ENCODE results near the gene DENND2C. TPM values are rescaled to one million over a fixed set of nuclear protein-coding genes. Genes with fewer than 3 reads are reported as not detected.

DENND2C gene
- total RNA-seq, 1 donor from 2014 or later: 3.6 TPM

DNA sequence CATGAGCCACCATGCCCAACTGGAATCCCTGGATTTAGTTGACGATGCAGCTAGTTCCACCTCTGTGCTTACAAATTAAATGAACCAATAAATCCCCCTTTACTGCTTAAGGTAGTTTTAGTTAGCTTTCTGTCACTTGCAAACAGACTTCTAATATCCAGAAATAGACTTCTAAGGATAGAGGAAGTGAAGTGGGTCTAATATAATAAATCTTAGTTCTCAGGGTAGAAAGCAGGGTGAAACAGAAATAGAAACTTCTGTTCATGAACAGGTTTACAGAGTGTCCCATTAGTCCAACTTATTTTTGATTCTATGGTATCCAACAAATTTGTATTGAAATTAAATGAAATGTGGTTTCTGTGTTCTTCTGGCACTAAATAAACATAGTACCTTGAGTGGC is 108.5 kb downstream of the DENND2C start:
- TF ChIP-seq CTCF (conservative IDR thresholded peaks at IDR 0.05): no peak
- H3K9me3 Mint-ChIP-seq: no peaks in the 10 kb centered on the region
- H3K4me1 Mint-ChIP-seq (ENCODE audit: unreplicated experiment): no peaks in the 10 kb centered on the region
- peaks cover 22% of the 10 kb centered on the region for H3K36me3 Mint-ChIP-seq
- H3K27me3 Mint-ChIP-seq: no peaks in the 10 kb centered on the region
- H3K4me3 Mint-ChIP-seq: no peak overlapping the region
- DNase-seq (ENCODE audit: extremely low spot score, unreplicated experiment): no peak
- H3K27ac Mint-ChIP-seq: no peak overlapping the region

- TF ChIP-seq CTCF (conservative IDR thresholded peaks at IDR 0.05): no peak
- Mint-ChIP-seq H3K36me3 (peaks cover 3% of the 10 kb centered on the region), H3K27ac (no peak overlapping the region), H3K27me3 (no peaks in the 10 kb centered on the region), H3K4me3 (no peak overlapping the region), H3K4me1 (ENCODE audit: unreplicated experiment) (no peaks in the 10 kb centered on the region), H3K9me3 (no peaks in the 10 kb centered on the region)
- no peak for DNase-seq (ENCODE audit: extremely low spot score, unreplicated experiment)
Observed at GRCh38 chr1:114559356-114559755, 110.5 kb downstream of the DENND2C start.

- H3K4me1 Mint-ChIP-seq (ENCODE audit: unreplicated experiment): no peaks in the 10 kb centered on the region
- DNase-seq (ENCODE audit: extremely low spot score, unreplicated experiment): no peak
- H3K27ac Mint-ChIP-seq: no peak overlapping the region
- H3K9me3 Mint-ChIP-seq: no peaks in the 10 kb centered on the region
- H3K4me3 Mint-ChIP-seq: no peak overlapping the region
- no peaks in the 10 kb centered on the region for H3K27me3 Mint-ChIP-seq
- H3K36me3 Mint-ChIP-seq: no peaks in the 10 kb centered on the region
- TF ChIP-seq CTCF (conservative IDR thresholded peaks at IDR 0.05): peak; percentile 64
Observed at GRCh38 chr1:114558544-114558943, 111.3 kb downstream of the DENND2C start.

- Mint-ChIP-seq H3K27me3 (no peaks in the 10 kb centered on the region), H3K9me3 (no peaks in the 10 kb centered on the region), H3K36me3 (no peaks in the 10 kb centered on the region), H3K4me1 (ENCODE audit: unreplicated experiment) (no peaks in the 10 kb centered on the region), H3K27ac (no peak overlapping the region), H3K4me3 (no peak overlapping the region)
- no peak for TF ChIP-seq CTCF (conservative IDR thresholded peaks at IDR 0.05)
- no peak for DNase-seq (ENCODE audit: extremely low spot score, unreplicated experiment)
Observed at GRCh38 chr1:114554577-114554976, 115.3 kb downstream of the DENND2C start.

DNA sequence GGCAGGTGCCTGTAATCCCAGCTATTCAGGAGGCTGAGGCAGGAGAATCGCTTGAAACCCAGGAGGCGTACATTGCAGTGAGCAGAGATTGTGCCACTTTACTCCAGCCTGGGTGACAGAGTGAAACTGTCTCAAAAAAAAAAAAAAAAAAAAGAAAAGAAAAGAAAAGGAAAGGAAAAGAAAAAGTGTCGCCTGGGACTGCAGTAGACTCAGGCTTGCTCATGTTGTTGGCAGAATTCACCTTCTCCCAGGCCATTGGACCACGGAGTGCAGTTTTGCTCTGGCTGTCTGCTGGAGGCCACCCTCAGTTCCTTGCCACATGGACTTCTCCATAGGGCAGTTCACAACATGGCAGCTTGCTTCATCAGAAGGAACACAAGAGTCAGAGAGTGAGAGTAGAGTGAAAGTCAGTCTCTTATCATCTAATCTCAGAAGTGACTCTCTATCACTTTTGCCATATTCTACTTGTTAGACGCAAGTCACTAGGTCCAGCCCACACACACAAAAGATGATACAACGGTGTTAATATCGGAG is 117.7 kb downstream of the DENND2C start:
- H3K27me3 Mint-ChIP-seq: no peaks in the 10 kb centered on the region
- no peak for TF ChIP-seq CTCF (conservative IDR thresholded peaks at IDR 0.05)
- H3K4me1 Mint-ChIP-seq (ENCODE audit: unreplicated experiment): no peaks in the 10 kb centered on the region
- H3K36me3 Mint-ChIP-seq: no peaks in the 10 kb centered on the region
- no peak for DNase-seq (ENCODE audit: extremely low spot score, unreplicated experiment)
- no peak overlapping the region for H3K27ac Mint-ChIP-seq
- no peak overlapping the region for H3K4me3 Mint-ChIP-seq
- H3K9me3 Mint-ChIP-seq: no peaks in the 10 kb centered on the region

DNA sequence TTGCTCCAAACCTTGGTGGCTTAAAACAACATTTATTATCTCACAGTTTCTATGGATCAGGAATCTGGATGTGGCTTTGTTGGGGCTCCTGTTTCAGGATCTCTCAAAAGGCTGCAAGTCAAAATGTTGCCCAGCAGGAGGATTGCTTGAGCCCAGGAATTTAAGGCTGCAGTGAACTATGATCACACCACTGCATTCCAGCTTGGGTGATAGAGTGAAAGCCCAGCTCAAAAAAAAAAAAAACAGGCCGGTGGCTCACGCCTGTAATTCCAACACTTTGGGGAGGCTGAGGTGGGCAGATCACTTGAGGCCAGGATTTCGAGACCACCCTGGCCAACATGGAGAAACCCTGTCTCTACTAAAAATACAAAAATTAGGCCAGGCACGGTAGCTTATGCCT is 118.4 kb downstream of the DENND2C start:
- DNase-seq (ENCODE audit: extremely low spot score, unreplicated experiment): no peak
- H3K4me3 Mint-ChIP-seq: no peak overlapping the region
- no peaks in the 10 kb centered on the region for H3K27me3 Mint-ChIP-seq
- H3K27ac Mint-ChIP-seq: no peak overlapping the region
- no peak for TF ChIP-seq CTCF (conservative IDR thresholded peaks at IDR 0.05)
- no peaks in the 10 kb centered on the region for H3K9me3 Mint-ChIP-seq
- no peaks in the 10 kb centered on the region for H3K4me1 Mint-ChIP-seq (ENCODE audit: unreplicated experiment)
- H3K36me3 Mint-ChIP-seq: no peaks in the 10 kb centered on the region
